BE2C (cell line): Measurements from ENCODE around the gene TAGAP.

ENCODE experiments used
- DNase-seq: peaks from one replicate; pipeline ENCODE4 v3.0.0-alpha.2; 2020
- H3K27me3 ChIP-seq: fragments of 250-450 bp; sonication (Bioruptor Pico); 2 replicates; pipeline ENCODE4 v1.5.1; 2020; ENCODE audit warnings: mild to moderate bottlenecking
- H3K36me3 ChIP-seq: fragments of 250-450 bp; sonication (Bioruptor Pico); 2 replicates; pipeline ENCODE4 v1.5.1; 2020; ENCODE audit warnings: mild to moderate bottlenecking
- H3K4me1 ChIP-seq: fragments of 250-450 bp; sonication (Bioruptor Pico); 2 replicates; pipeline ENCODE4 v1.5.1; 2020
- H3K4me3 ChIP-seq: 2 replicates; pipeline ENCODE4 v1.5.1; 2011; ENCODE audit warnings: low read depth, low read length
- H3K9me3 ChIP-seq: fragments of 250-450 bp; sonication (Bioruptor Pico); 2 replicates; pipeline ENCODE4 v1.5.1; 2020
- CTCF ChIP-seq: IDR thresholded peaks from 2 replicates; pipeline ENCODE4 v1.5.1; 2012; ENCODE audit warnings: mild to moderate bottlenecking, low read depth, low read length

The TAGAP gene

GRCh38 chr6:159089443-159089842, 44.7 kb upstream of the TAGAP start:
- H3K27me3 ChIP-seq, result peaks cover 28% of the 10 kb centered on the region
- no peak for DNase-seq
- H3K9me3 ChIP-seq, result no peaks in the 10 kb centered on the region
- H3K4me1 ChIP-seq, result no peaks in the 10 kb centered on the region
- H3K36me3 ChIP-seq, result no peaks in the 10 kb centered on the region; the same call in 1 of the 2 replicates
- no peak for TF ChIP-seq CTCF
- H3K4me3 ChIP-seq, result no peak overlapping the region

GRCh38 chr6:159086033-159086618, 41.3 kb upstream of the TAGAP start:
- no peak overlapping the region for H3K4me3 ChIP-seq
- peaks cover 50% of the 10 kb centered on the region for H3K27me3 ChIP-seq
- H3K4me1 ChIP-seq, result no peaks in the 10 kb centered on the region
- TF ChIP-seq CTCF, result no peak
- H3K36me3 ChIP-seq, result no peaks in the 10 kb centered on the region; the same call in 1 of the 2 replicates
- H3K9me3 ChIP-seq, result no peaks in the 10 kb centered on the region
- no peak for DNase-seq

DNA sequence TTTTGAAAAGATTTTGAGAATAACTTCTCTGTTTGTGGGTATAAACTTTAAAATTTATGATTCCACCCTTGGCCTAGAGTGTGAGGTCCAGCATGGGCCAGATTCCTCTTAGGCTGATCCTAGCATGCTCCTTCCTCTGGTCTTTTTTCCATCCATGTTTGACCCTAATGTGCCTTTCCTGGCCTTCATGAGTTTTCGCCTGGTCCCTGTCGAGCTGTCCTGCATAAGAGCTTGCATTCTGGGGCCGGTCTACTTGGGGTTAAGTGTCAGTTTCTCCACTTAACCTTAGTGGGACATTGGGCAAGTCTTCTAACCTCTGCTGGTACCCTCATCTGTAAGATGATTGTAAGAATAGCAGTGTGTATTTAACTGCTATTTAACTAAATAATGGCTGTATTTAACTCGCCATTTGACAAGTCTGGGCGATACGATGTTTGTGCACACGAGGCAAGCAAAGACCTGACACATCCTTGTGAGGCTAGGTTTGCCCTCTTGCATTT, 40.7 kb upstream of the TAGAP start:
- no peaks in the 10 kb centered on the region for H3K9me3 ChIP-seq
- H3K36me3 ChIP-seq, result no peaks in the 10 kb centered on the region
- TF ChIP-seq CTCF, result no peak
- no peak for DNase-seq
- H3K27me3 ChIP-seq, result peaks cover 47% of the 10 kb centered on the region
- H3K4me3 ChIP-seq, result no peak overlapping the region
- H3K4me1 ChIP-seq, result no peaks in the 10 kb centered on the region

- DNase-seq, result no peak
- no peaks in the 10 kb centered on the region for H3K36me3 ChIP-seq
- no peaks in the 10 kb centered on the region for H3K9me3 ChIP-seq
- TF ChIP-seq CTCF, result no peak
- no peak overlapping the region for H3K4me3 ChIP-seq
- H3K4me1 ChIP-seq, result no peaks in the 10 kb centered on the region
- H3K27me3 ChIP-seq, result peaks cover 47% of the 10 kb centered on the region
Measured at GRCh38 chr6:159084493-159085091, 39.8 kb upstream of the TAGAP start.

DNA sequence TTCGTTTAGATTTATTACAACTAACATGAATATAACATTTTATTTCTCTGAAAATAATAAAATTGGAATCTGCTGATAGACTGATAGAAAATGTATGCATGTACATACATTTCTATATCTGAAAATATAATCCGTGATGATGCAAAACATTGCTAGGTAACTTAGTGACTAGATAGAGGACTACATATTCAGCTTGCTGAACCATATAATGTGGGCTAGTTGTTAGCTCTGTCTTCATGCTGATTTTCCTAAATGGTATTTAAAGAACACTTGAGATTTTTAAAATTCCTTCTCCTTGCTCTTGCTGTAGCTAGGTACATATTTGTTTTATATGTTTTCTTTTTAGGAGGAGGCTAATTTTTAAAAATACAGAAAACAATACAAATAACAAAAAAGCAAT, 38.4 kb upstream of the TAGAP start:
- Histone ChIP-seq H3K4me3 (no peak overlapping the region), H3K9me3 (no peaks in the 10 kb centered on the region), H3K4me1 (no peaks in the 10 kb centered on the region), H3K27me3 (peaks cover 54% of the 10 kb centered on the region), H3K36me3 (no peaks in the 10 kb centered on the region)
- TF ChIP-seq CTCF, result no peak
- DNase-seq, result no peak
